ENCODE results near the gene CIDEB. TPM values are rescaled to one million over a fixed set of nuclear protein-coding genes. Genes with fewer than 3 reads are reported as not detected.

CIDEB gene
- total and polyA plus RNA-seq, 2 of the 8 experiments (the other 6 are each of a cell fraction or from before 2014, with no cell fraction given), result 0.11 TPM; not detected in 1

DNA sequence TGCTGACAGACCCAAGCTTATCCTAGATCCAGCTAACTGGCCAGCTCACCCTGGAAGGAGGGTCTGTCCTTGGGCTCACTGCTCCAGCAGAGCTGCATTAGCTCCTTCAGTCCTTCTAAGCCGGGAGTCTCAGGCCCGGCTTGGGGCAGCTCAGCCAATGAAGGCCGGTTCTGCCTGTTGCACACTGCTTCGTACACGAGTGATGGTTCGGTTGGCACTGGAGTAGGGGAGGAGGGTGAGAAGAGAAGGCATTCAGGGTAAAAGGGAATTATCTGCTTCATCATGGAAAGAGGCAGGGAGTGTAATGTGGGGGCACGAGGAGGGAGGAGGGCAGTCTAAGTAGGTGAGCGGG is 30.0 kb upstream of the CIDEB start (continued):
- no peak for TF ChIP-seq EZH2 (IDR thresholded peaks at IDR 0.05; ENCODE audit: low read depth, low read length, severe bottlenecking)
- TF ChIP-seq GTF2F1 (IDR thresholded peaks at IDR 0.05; ENCODE audit: borderline replicate concordance, low read depth, low read length), result no peak
- TF ChIP-seq KDM1A (IDR thresholded peaks at IDR 0.05; ENCODE audit: borderline replicate concordance, low read length), result no peak
- TF ChIP-seq JUND (IDR thresholded peaks at IDR 0.05; ENCODE audit: low read length), result no peak
- TF ChIP-seq TBP (IDR thresholded peaks at IDR 0.05; ENCODE audit: low read depth, low read length), result no peak
